ENCODE results near the gene PIP5KL1.

GRCh38 chr9:127870887-127871286 lies 59.7 kb downstream of the PIP5KL1 start:
- TF ChIP-seq CTCF (IDR thresholded peaks at IDR 0.05; ENCODE audit: poor library complexity, severe bottlenecking) (no peak), TAF1 (IDR thresholded peaks at IDR 0.05; ENCODE audit: low read depth) (no peak), REST (IDR thresholded peaks at IDR 0.05; ENCODE audit: borderline replicate concordance) (no peak), EP300 (conservative IDR thresholded peaks at IDR 0.05; ENCODE audit: poor library complexity, severe bottlenecking) (no peak), EZH2 (IDR thresholded peaks at IDR 0.05; ENCODE audit: borderline replicate concordance, insufficient read depth, low read length, poor library complexity, severe bottlenecking) (no peak), POLR2AphosphoS5 (IDR thresholded peaks at IDR 0.05) (no peak), RAD21 (conservative IDR thresholded peaks at IDR 0.05) (no peak), MXI1 (conservative IDR thresholded peaks at IDR 0.05; ENCODE audit: poor library complexity, severe bottlenecking) (no peak)

Measured in neural cell (in vitro differentiated cells).